Amygdala (tissue), 56 donors: Measurements from ENCODE around the gene MUC6.

Source experiments
- DNase-seq, 56 donors: peaks; one replicate each; lab custom pipeline; 2025; lab: John Stamatoyannopoulos, UW

MUC6 gene

GRCh38 chr11:1036303-1036923 lies at the start of gene MUC6:
TSS of gene MUC6 (minus strand) at chr11:1036718. CDS start at chr11:1036655, 63 bp downstream.
- no peak for DNase-seq

GRCh38 chr11:1085440-1086170 lies 49.1 kb upstream of the MUC6 start:
- no peak for DNase-seq

GRCh38 chr11:1084561-1085439 lies 48.3 kb upstream of the MUC6 start:
- DNase-seq: no peak

- DNase-seq: no peak
These were observed 47.4 kb upstream of the MUC6 start for GRCh38 chr11:1083621-1084551.

GRCh38 chr11:1082728-1083620 lies 46.5 kb upstream of the MUC6 start:
- no peak for DNase-seq

- no peak for DNase-seq
These were observed 45.8 kb upstream of the MUC6 start for GRCh38 chr11:1082346-1082727.

GRCh38 chr11:1081601-1082311 lies 45.2 kb upstream of the MUC6 start:
- no peak for DNase-seq

GRCh38 chr11:1078191-1078601 lies 41.7 kb upstream of the MUC6 start:
- DNase-seq: no peak

GRCh38 chr11:1077417-1078119 lies 41.0 kb upstream of the MUC6 start:
- DNase-seq: no peak

GRCh38 chr11:1077033-1077416 lies 40.5 kb upstream of the MUC6 start:
- no peak for DNase-seq

GRCh38 chr11:1076061-1076665 lies 39.6 kb upstream of the MUC6 start:
- DNase-seq: no peak

- DNase-seq: no peak
These were observed 38.9 kb upstream of the MUC6 start for GRCh38 chr11:1075341-1075911.

GRCh38 chr11:1074244-1075221 lies 38.0 kb upstream of the MUC6 start, which contains the start of gene MUC2:
TSS of gene MUC2 (plus strand) at chr11:1074874.
- no peak for DNase-seq

- DNase-seq: no peak
These were observed 37.3 kb upstream of the MUC6 start for GRCh38 chr11:1073851-1074243.

- DNase-seq: peak in 13 of 56 donors; percentile 10 to 48 (median 33)
These were observed 36.8 kb upstream of the MUC6 start for GRCh38 chr11:1073261-1073724.

- no peak for DNase-seq
These were observed 36.3 kb upstream of the MUC6 start for GRCh38 chr11:1072821-1073231.
